Activated naive CD4-positive, alpha-beta T cell treated with anti-CD3 and anti-CD28 coated beads, Interleukin-2, amount 50 U/mL, for 24 hours (primary cell): ENCODE results near the gene GATAD2A.

Source experiments
- H3K27ac Mint-ChIP-seq: one replicate; pipeline ENCODE4 v1.8.0; 2021; ENCODE audit warnings: mild to moderate bottlenecking, mixed read lengths
- H3K27me3 Mint-ChIP-seq: one replicate; pipeline ENCODE4 v1.8.0; 2021; ENCODE audit warnings: mixed read lengths
- H3K36me3 Mint-ChIP-seq: one replicate; pipeline ENCODE4 v1.8.0; 2021; ENCODE audit warnings: mixed read lengths
- H3K4me1 Mint-ChIP-seq: one replicate; pipeline ENCODE4 v1.8.0; 2021; ENCODE audit warnings: mixed read lengths
- H3K4me3 Mint-ChIP-seq: one replicate; pipeline ENCODE4 v1.8.0; 2021; ENCODE audit warnings: mild to moderate bottlenecking, mixed read lengths
- H3K9me3 Mint-ChIP-seq: one replicate; pipeline ENCODE4 v1.8.0; 2021; ENCODE audit warnings: mixed read lengths

GATAD2A gene

DNA sequence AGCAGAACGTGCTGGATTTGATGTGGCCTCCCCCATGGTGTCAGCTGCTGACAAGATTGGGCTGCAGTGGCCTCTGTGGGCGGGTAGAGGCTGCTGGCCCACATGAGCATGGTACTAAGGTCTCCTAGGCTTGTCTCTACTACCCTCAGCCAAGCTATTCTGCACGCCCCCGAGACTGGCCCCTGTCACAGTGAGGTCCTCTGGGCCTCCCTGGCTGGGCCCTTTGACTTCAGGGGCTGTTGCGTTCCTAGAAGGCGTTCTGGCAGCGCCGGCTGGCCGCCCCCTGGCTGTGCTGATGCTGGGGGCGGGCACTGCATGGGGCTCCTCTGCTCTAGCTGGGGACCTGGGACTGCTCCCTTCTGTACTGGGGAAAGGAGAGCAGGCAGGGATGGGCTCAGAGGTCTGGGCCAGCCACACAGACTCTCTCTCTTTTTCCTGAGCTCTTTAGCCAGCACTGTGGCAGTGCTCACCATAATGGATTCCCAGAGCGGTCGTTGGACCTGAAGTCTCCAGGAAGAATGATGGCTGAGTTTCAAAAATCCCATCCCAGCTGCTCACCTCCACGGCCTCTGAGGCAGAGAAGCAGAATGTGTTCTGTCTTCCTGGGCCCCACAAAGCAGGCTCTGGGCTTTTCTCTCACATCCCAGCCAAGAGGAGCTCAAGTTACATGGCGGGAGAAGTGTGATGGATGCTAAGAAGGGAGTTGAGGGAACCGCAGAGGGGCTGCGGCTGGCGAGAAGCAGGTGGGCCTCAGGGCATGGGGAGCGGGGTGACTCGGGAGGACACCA is 77.5 kb downstream of the GATAD2A start:
- Mint-ChIP-seq H3K27me3 (no peaks in the 10 kb centered on the region), H3K9me3 (no peaks in the 10 kb centered on the region), H3K4me1 (peaks cover 70% of the 10 kb centered on the region), H3K4me3 (no peak overlapping the region), H3K36me3 (peaks cover 5% of the 10 kb centered on the region), H3K27ac (peak overlapping the region; percentile 65)

DNA sequence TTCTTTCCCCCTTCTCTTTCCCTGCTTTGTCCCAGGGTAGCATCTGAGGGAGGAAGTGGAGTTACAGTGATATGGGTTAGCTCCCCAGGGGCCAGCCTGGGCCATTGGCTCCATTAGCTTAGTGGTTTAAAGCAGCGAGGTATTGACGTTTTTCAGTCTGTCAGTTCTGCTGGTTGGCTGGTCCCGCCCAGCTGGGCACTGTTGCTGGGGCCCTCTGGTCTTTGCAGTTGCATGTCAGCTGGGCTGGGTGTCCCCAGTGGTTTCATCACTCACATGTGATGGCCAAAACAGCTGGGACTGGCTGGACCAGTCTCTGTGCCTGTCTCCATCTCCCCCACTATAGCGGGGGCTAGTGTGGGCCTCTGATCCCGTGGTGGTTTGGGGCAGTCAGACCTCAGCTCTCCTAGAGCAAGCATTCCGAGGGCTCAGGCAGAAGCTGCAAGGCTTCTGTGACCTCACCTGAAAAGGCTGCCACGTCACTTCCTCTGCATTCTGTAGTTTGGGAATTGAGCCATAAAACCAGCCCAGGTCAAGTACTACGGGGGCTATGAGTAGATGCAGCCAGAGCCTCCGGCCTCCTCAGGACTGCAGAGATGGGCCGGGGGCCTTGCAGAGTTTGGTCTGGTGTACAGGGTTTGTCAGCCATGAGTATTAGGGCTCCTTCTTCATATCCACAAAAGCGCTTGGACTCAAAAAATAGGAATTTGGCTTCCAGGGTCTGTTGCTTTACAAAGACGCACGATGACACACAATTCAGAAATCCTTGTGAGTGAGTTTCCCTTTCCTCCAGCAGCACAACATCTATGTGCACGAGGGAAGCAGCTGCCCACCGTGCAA is 79.9 kb downstream of the GATAD2A start:
- Mint-ChIP-seq H3K4me3 (no peak overlapping the region), H3K27ac (peak overlapping the region; percentile 82), H3K4me1 (peaks cover 78% of the 10 kb centered on the region)

DNA sequence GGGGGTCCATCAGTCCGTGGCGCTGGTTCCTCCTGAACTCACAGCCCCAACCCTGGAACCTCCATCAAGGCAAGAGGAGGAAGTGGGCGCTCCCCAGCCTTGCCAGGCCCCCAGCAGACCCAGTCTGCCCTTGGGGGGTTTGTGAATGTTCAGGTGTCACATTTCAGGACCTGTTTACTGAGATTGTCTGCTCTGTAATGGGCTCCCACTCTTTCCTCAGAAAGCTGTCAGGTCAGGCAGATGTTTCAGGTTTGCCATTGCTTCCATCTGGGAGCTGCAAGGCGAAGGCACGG is 80.5 kb downstream of the GATAD2A start:
- Mint-ChIP-seq H3K9me3 (no peaks in the 10 kb centered on the region), H3K27ac (no peak overlapping the region), H3K36me3 (peaks cover 3% of the 10 kb centered on the region), H3K4me3 (no peak overlapping the region), H3K4me1 (peaks cover 77% of the 10 kb centered on the region), H3K27me3 (no peaks in the 10 kb centered on the region)

More for the DNA sequence above, 79.9 kb downstream of the GATAD2A start:
- Mint-ChIP-seq H3K36me3 (peaks cover 3% of the 10 kb centered on the region), H3K27me3 (no peaks in the 10 kb centered on the region), H3K9me3 (no peaks in the 10 kb centered on the region)

DNA sequence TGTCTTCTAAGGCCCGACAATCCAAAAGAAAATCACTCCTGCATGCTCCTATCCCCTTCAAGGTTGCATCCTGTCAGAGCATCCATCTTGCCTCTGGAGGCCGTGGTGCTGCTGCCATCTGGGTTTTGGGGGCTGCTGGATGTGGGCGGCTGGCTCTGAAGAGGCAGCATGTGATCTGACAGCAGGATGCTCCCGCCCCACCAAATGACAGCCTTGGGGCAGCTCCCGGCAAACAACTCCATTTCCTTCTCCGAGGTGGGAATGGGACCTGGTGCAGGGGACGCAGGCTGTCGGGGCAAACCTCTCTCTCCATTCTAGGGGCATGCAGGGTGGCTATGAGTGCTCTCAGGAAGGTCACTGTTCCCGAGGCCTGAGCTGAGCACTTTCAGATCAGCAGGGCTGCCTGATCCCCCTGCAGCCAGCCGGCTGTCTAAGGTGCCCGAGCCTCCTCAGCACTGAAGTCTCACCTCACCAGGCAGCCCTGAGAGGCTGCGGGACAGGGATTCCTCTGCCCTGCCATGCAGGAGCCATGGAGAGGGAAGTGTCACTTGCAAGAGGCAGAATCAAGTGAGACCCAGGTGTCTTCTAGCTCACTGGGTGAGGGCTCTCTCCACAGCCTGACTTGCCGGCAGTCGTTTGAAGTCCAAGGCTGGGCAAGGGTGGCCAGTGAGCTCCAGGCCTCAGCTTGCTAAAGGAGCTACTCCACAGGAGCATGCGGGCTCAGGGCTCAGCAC is 81.0 kb downstream of the GATAD2A start:
- Mint-ChIP-seq H3K4me3 (no peak overlapping the region), H3K36me3 (peaks cover 3% of the 10 kb centered on the region), H3K9me3 (no peaks in the 10 kb centered on the region), H3K4me1 (peaks cover 72% of the 10 kb centered on the region), H3K27ac (peak overlapping the region; percentile 35), H3K27me3 (no peaks in the 10 kb centered on the region)

DNA sequence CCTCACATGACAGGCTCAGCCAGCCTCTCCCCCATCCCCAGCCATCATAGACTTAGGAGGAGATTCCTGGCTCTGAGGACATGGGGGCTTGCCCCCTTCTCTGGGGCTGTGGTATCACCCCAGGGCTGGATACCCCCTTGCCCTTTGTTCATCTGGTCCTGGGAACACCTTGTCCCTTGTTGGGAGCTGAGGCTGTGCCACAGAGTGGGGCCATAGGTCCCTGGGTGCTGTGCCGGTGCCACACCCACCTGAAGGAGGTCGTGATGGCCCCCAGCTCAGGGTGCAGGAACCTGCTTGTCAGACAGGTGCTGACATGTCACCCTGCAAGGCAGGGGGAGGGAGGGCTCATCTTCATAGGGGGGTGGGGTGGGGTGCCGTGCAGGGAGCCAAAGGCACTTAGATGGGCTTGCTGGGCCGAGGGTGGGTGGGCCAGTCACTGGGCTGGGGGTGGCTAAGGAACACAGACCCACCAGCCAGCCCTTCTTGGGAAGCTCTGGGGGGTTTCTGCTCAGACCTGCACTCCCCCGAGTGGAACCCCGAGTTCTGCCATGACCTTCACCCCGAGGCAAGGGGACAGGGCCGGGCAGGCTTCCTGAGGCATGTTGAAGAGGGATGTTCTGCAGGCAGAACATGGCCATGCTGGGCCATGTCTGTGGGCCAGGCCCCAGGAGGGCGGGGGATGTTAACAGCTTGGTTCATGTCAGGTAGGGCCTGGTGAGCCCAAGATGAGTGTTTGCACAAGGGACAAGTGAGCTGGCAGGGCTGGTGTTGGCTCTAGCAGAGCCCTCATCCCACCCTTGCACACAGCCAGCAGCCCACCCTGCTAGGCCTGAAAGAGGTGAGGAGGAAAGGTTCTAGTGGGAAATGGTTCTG is 81.8 kb downstream of the GATAD2A start:
- H3K27me3 Mint-ChIP-seq: no peaks in the 10 kb centered on the region
- H3K4me3 Mint-ChIP-seq: peak overlapping the region; percentile 15
- H3K27ac Mint-ChIP-seq: peak overlapping the region; percentile 91
- H3K36me3 Mint-ChIP-seq: peaks cover 3% of the 10 kb centered on the region
- no peaks in the 10 kb centered on the region for H3K9me3 Mint-ChIP-seq
- peaks cover 67% of the 10 kb centered on the region for H3K4me1 Mint-ChIP-seq

DNA sequence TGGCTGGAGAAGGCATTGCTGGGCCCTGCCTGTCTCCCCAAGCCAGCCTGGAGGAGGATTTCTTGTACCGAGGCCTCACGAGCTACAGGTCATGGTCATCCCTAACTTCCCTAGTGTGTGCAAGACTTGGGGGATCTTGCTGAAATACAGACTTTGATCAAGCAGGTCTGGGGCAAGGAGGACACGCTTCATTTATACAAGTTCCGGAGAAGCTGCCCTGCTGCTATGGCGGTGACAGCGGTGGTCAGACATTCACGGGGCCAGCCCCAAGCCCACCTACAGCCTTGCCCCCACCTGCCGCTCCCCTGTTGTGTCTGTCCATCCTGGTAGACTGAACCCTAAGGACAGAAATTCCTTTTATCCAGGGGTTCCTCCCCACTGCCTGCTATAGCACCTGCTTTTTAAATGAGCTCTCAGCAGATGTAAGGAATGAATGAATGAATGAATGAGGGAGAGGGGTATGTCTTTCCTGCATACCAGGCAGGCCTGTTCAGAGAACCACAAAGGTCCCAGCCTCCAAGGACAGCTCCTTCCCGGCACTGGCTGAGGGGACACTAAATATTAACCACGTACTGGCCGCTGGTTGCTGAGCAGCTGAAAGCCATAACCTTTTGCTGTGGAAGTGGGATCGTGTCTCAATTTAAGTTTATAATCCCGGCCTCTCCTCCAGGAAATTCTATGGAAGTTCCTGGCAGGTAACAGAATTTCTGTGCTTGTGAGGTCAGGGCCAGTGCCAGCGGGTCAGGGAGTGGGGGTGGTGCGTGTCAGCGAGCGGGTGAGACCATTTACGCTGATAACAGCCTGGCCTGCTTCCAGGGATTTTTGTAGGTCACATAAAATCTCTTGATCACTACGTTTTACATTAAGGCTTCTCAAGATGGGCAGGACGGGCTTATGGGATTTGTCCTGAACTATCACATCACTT is 82.7 kb downstream of the GATAD2A start:
- no peaks in the 10 kb centered on the region for H3K27me3 Mint-ChIP-seq
- H3K36me3 Mint-ChIP-seq: peaks cover under 1% of the 10 kb centered on the region
- no peaks in the 10 kb centered on the region for H3K9me3 Mint-ChIP-seq
- peaks cover 59% of the 10 kb centered on the region for H3K4me1 Mint-ChIP-seq
- H3K27ac Mint-ChIP-seq: peak overlapping the region; percentile 95
- H3K4me3 Mint-ChIP-seq: peak overlapping the region; percentile 61

DNA sequence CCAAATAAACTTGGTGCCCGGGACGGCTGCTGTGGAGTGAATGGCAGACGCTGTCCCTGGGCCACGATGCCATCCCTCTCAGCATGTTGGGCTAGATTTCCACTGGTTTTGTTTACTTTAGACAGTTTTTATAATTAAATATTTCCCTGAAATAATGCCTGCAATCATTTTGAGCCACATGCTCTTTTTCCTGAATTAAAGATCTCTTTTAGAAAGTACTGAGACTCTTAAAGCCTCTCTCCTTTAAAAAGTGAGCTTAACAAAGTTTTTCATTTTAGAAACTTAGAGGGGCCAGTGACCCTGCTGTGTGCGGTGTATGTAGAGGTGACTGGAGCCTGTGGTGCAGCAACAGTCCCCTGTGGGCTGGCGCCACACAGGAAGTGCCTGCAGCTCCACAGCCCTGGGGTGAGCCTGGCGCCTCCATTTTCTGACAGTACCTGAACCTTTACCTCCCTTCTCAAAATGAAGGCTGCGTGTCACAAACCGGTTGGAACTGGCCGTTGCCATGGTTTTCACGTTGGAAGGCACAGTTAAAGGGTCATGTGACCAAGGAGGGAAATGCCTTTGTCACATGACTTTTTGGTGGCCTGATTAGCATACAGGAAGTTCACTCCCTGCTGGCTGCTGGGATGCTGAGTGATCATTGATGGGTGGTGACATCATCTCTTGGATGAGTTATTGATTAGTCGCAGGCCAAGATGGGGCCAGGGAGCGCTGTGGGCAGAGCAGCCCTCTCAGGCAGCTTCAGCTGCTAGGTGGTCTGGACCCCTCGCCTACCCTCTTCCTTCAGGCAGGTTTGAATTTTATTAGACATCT is 83.6 kb downstream of the GATAD2A start:
- H3K4me1 Mint-ChIP-seq: peaks cover 54% of the 10 kb centered on the region
- peak overlapping the region; percentile 61 for H3K4me3 Mint-ChIP-seq
- H3K27me3 Mint-ChIP-seq: no peaks in the 10 kb centered on the region
- no peaks in the 10 kb centered on the region for H3K36me3 Mint-ChIP-seq
- no peaks in the 10 kb centered on the region for H3K9me3 Mint-ChIP-seq
- H3K27ac Mint-ChIP-seq: peak overlapping the region; percentile 95

DNA sequence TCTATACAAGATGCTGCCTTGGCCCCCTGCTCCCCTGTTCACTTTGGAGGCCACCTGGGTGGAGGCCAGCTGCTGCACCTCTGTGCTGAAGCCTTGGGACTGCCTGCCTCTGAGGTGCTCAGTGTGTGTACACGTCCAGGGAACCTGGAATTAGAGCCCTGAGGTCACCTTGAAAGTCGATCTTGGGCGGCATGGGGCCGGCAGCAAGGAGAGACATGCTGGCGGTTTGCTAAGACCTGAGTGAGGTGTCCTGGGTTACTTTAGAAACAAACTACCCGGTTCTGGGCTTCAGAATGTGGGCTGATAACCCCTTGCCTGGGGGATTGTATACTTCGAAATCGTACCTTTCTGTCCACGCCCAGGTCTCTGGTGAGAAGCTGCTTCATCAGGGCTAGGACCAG is 84.3 kb downstream of the GATAD2A start:
- H3K4me1 Mint-ChIP-seq: peaks cover 53% of the 10 kb centered on the region
- no peaks in the 10 kb centered on the region for H3K9me3 Mint-ChIP-seq
- H3K27ac Mint-ChIP-seq: peak overlapping the region; percentile 95
- H3K36me3 Mint-ChIP-seq: peaks cover 1% of the 10 kb centered on the region
- H3K4me3 Mint-ChIP-seq: peak overlapping the region; percentile 26
- H3K27me3 Mint-ChIP-seq: no peaks in the 10 kb centered on the region

DNA sequence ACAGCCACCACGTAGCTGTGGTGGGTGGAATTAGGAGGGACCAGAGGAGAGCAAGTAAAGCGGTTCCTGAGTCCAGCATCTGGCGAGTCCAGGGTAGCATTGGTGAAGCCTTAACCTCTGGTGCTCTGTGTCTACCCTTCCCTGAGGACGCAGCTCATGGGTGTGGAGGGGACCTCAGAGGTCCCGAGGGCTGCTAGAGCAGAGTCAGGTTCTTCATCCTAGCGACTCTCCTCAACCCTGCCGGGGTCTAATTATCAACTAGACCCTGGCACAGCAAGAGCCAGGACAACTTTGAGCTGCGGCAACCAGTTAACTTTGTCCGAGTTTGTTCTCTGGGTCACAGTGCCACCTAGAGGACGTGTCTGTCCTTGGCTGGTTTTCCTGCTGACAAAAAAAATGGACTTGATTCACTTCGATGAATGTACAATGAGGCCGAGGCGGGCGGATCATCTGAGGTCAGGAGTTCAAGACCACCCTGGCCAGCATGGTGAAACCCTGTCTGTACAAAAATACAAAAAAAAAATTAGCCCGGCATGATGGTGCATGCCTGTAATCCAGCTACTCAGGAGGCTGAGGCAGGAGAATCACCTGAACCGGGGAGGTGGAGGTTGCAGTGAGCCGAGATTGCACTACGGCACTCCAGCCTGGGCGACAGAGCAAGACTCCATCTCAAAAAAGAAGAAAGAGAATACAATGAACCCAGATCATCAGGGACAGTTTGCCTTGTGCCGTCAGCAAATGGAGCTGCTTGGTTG is 84.9 kb downstream of the GATAD2A start:
- Mint-ChIP-seq H3K36me3 (peaks cover 2% of the 10 kb centered on the region), H3K4me3 (peak overlapping the region; percentile 26), H3K9me3 (no peaks in the 10 kb centered on the region), H3K27ac (peak overlapping the region; percentile 65), H3K4me1 (peaks cover 52% of the 10 kb centered on the region), H3K27me3 (no peaks in the 10 kb centered on the region)

DNA sequence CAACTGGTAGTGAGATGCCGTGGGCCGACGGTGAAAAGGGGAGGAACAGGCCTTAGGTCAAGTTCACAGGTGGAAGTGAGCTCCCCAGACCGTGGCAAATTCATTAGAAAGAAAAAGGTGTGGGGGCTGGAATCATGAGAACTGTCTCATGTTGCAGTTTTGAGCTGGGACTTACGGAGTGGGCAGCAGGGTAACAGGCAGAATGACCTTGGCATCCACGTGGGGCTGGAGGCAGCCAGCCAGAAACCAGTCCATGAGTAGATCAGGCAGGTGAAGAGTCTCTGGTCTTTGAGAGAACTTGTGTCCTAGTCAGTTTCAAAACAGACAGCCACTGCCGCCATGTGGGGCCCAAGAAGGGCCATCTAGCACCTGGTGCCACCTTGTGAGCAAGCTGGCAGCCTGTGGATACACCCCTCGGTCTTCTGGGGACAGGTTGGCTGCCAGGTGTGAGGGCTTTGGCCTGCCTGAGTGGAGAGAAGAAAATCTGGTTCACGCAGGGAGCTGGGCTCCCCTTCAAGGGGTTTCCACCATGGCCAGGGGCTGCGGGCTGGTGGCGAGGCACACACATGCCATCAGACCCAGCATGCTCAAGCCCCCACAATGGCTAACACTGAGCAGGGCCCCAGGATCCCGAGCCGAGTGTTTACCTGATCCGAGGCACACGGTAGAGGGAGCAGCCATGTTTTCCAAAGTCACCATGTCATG is 86.0 kb downstream of the GATAD2A start:
- Mint-ChIP-seq H3K4me3 (no peak overlapping the region), H3K9me3 (no peaks in the 10 kb centered on the region), H3K36me3 (peaks cover 2% of the 10 kb centered on the region), H3K27me3 (no peaks in the 10 kb centered on the region), H3K27ac (no peak overlapping the region), H3K4me1 (peaks cover 43% of the 10 kb centered on the region)

DNA sequence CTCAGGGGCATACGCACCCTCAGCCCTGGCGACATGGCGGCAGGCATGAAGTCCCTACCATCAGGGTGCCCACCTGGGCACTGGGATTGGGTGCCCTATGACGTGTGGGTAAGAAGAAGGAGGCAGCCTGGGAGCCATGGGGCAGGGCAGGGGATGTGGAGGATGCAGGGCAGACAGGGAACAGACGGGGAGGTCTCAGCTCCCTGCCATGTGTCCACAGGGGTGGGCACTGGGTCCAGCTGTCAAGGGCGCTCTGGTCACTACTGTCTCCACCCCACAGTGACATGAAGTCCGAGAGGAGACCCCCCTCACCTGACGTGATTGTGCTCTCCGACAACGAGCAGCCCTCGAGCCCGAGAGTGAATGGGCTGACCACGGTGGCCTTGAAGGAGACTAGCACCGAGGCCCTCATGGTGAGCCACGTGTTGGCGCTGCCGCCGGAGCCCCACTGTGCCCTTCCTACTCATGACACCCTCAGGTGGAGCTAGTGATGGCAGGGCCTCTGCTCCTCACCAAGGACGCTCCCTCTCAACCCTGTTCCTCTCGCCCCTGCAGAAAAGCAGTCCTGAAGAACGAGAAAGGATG is 86.6 kb downstream of the GATAD2A start:
- Mint-ChIP-seq H3K9me3 (no peaks in the 10 kb centered on the region), H3K27me3 (no peaks in the 10 kb centered on the region), H3K27ac (no peak overlapping the region), H3K36me3 (peaks cover 2% of the 10 kb centered on the region), H3K4me3 (no peak overlapping the region), H3K4me1 (peaks cover 36% of the 10 kb centered on the region)

DNA sequence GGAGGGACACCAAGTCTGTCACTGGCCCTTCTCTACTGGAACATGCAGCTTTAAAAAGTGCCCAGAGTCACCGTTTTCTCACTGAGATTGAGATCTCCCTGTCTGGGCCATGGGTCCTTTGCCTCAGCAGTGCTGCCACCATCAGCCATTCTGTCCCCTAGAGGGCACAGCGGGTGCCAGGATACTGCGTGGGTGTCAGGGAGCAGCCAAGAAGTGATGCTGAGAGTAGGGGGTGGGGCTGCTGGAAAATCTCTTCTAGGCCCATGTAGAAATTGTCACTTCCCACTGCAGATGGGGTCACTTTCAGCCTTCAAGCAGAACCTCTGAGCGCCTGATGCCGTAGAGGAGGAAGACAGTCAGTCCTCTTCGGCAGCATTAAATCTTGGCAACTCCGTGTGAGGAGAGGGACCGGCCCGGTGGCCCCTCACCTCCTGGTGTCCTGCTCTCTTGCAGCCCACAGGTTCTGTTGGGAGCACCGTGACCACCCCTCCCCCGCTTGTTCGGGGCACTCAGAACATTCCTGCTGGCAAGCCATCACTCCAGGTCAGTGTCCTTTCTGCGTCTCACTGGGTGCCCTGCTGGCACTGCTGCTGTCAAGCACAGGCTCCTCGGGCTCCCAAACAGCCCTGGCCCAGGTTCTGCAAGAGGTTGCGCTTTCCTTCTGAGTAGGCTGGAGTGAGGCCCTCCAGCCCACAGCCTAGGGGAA is 88.5 kb downstream of the GATAD2A start:
- H3K27ac Mint-ChIP-seq: no peak overlapping the region

More for the DNA sequence above, 88.5 kb downstream of the GATAD2A start:
- Mint-ChIP-seq H3K4me3 (no peak overlapping the region), H3K36me3 (peaks cover 2% of the 10 kb centered on the region), H3K9me3 (no peaks in the 10 kb centered on the region), H3K4me1 (peaks cover 18% of the 10 kb centered on the region), H3K27me3 (no peaks in the 10 kb centered on the region)
